HCT116 (cell line): Measurements from ENCODE around the gene SLX9.

Experiments
- CEBPB ChIP-seq: IDR thresholded peaks from 2 replicates; pipeline ENCODE4 v1.6.1; 2012; ENCODE audit warnings: low read depth
- EZH2 ChIP-seq: fragments of 200-600 bp; sonication (generic); IDR thresholded peaks from 2 replicates; pipeline ENCODE4 v1.6.1; 2017; ENCODE audit warnings: antibody characterized with exemption, mixed run types
- EZH2phosphoT487 ChIP-seq: fragments of 200-600 bp; IDR thresholded peaks from 2 replicates; pipeline ENCODE4 v1.6.1; 2018; ENCODE audit warnings: antibody characterized with exemption, borderline replicate concordance
- FOSL1 ChIP-seq: IDR thresholded peaks from 2 replicates; pipeline ENCODE4 v1.6.1; 2012; ENCODE audit warnings: low read depth
- JUND ChIP-seq: IDR thresholded peaks from 2 replicates; pipeline ENCODE4 v1.6.1; 2012
- POLR2AphosphoS5 ChIP-seq: IDR thresholded peaks from 2 replicates; pipeline ENCODE4 v1.6.1; 2011; ENCODE audit warnings: mild to moderate bottlenecking, low read depth, low read length, moderate library complexity
- SP1 ChIP-seq: IDR thresholded peaks from 2 replicates; pipeline ENCODE4 v1.6.1; 2012; ENCODE audit warnings: low read depth
- ZNF274 ChIP-seq: fragments of 200-500 bp; sonication (Bioruptor generic); IDR thresholded peaks from 2 replicates; pipeline ENCODE4 v1.6.1; 2014; ENCODE audit warnings: mild to moderate bottlenecking, low read depth, low read length, inconsistent platforms
- TF ChIP-seq, protein P1 (sequence below), 3 experiments: fragments of 200-600 bp in 1 of 3; sonication (generic) in 1 of 3; IDR thresholded peaks in 2 of 3; conservative IDR thresholded peaks in 1 of 3; 2 replicates each; pipeline ENCODE4 v1.5.1; 2012 to 2017; ENCODE audit warnings: low read depth in 2 of 3, low read length in 2 of 3, antibody characterized with exemption in 1 of 3, borderline replicate concordance in 1 of 3, control low read depth in 1 of 3, mild to moderate bottlenecking in 1 of 3, mixed read lengths in 1 of 3, mixed run types in 1 of 3, moderate library complexity in 1 of 3; ENCODE audit not compliant: insufficient read depth in 1 of 3
- TF ChIP-seq, protein P2 (sequence below): IDR thresholded peaks from 2 replicates; pipeline ENCODE4 v1.6.1; 2012

DNA sequence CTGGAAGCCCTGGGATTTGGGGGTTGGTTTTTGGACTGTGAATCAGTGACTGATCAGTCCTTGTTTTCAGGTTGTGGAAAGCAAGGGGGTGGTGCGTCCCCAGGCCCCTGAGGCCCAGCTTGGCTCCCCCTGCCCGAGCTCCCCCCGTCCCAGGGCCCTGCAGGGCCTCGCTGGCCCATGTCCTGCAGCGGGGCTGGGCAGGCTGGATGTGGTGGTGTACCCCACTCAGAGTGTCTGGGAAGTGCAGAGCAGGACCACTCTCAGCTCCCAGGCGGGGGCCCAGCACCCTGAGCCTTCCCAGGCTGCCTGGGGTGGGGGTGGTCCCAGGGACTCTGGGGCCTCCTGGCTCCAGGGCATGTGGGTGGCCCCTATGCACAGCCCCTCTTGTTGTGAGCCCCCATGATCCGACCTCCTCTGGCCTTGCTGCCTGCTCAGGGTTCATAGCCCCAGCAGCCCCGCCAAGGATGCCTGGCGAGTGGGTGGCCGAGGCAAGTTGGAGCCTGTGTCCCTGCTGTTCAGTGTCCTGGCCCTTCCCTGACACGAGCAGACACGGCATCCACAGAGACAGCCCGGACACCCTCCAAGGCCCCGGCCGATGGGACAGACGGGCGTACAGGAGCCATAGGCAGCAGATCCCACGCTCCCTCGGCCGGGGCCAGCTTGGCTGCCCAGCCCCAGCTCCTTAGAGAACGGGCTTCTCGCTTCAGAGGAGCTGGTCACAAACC, 37.9 kb downstream of the SLX9 start:
- TF ChIP-seq, protein P1, sequence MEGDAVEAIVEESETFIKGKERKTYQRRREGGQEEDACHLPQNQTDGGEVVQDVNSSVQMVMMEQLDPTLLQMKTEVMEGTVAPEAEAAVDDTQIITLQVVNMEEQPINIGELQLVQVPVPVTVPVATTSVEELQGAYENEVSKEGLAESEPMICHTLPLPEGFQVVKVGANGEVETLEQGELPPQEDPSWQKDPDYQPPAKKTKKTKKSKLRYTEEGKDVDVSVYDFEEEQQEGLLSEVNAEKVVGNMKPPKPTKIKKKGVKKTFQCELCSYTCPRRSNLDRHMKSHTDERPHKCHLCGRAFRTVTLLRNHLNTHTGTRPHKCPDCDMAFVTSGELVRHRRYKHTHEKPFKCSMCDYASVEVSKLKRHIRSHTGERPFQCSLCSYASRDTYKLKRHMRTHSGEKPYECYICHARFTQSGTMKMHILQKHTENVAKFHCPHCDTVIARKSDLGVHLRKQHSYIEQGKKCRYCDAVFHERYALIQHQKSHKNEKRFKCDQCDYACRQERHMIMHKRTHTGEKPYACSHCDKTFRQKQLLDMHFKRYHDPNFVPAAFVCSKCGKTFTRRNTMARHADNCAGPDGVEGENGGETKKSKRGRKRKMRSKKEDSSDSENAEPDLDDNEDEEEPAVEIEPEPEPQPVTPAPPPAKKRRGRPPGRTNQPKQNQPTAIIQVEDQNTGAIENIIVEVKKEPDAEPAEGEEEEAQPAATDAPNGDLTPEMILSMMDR (IDR thresholded peaks at IDR 0.05 in 2 of 3, conservative IDR thresholded peaks at IDR 0.05 in 1 of 3; ENCODE audit: borderline replicate concordance in 1 of 3, insufficient read depth in 1 of 3, low read depth in 2 of 3, low read length in 2 of 3): no peak
- no peak for TF ChIP-seq EZH2phosphoT487
- TF ChIP-seq JUND: no peak
- TF ChIP-seq POLR2AphosphoS5: no peak
- no peak for TF ChIP-seq EZH2
- TF ChIP-seq, protein P2, sequence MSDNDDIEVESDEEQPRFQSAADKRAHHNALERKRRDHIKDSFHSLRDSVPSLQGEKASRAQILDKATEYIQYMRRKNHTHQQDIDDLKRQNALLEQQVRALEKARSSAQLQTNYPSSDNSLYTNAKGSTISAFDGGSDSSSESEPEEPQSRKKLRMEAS: no peak
- TF ChIP-seq SP1: no peak
- no peak for TF ChIP-seq ZNF274
- TF ChIP-seq FOSL1: no peak
- no peak for TF ChIP-seq CEBPB
